HCT116 (cell line): ENCODE data around the gene SDK1.

Experiments
- CBX3 ChIP-seq: IDR thresholded peaks from 2 replicates; pipeline ENCODE4 v1.6.1; 2012; ENCODE audit warnings: low read depth
- CEBPB ChIP-seq: IDR thresholded peaks from 2 replicates; pipeline ENCODE4 v1.6.1; 2012; ENCODE audit warnings: low read depth
- EGR1 ChIP-seq: IDR thresholded peaks from 2 replicates; pipeline ENCODE4 v1.6.1; 2012; ENCODE audit warnings: low read depth
- ELF1 ChIP-seq: IDR thresholded peaks from 2 replicates; pipeline ENCODE4 v1.6.1; 2012; ENCODE audit warnings: low read depth, borderline replicate concordance
- EZH2 ChIP-seq: fragments of 200-600 bp; sonication (generic); IDR thresholded peaks from 2 replicates; pipeline ENCODE4 v1.6.1; 2017; ENCODE audit warnings: antibody characterized with exemption, mixed run types
- EZH2phosphoT487 ChIP-seq: fragments of 200-600 bp; IDR thresholded peaks from 2 replicates; pipeline ENCODE4 v1.6.1; 2018; ENCODE audit warnings: antibody characterized with exemption, borderline replicate concordance
- POLR2A ChIP-seq: IDR thresholded peaks from 2 replicates; pipeline ENCODE4 v1.7.0; 2011; ENCODE audit warnings: borderline replicate concordance; ENCODE audit not compliant: insufficient read depth, insufficient read length; ENCODE audit errors: extremely low read depth
- POLR2AphosphoS5 ChIP-seq: IDR thresholded peaks from 2 replicates; pipeline ENCODE4 v1.6.1; 2011; ENCODE audit warnings: mild to moderate bottlenecking, low read depth, low read length, moderate library complexity
- SRF ChIP-seq: IDR thresholded peaks from 2 replicates; pipeline ENCODE4 v1.6.1; 2012; ENCODE audit warnings: low read depth
- YY1 ChIP-seq: IDR thresholded peaks from 2 replicates; pipeline ENCODE4 v1.6.1; 2011; ENCODE audit warnings: low read length, low read depth, moderate library complexity, mild to moderate bottlenecking; ENCODE audit not compliant: insufficient replicate concordance; ENCODE audit errors: extremely low read depth
- ZNF274 ChIP-seq: fragments of 200-500 bp; sonication (Bioruptor generic); IDR thresholded peaks from 2 replicates; pipeline ENCODE4 v1.6.1; 2014; ENCODE audit warnings: mild to moderate bottlenecking, low read depth, low read length, inconsistent platforms
- TF ChIP-seq, protein P1 (sequence below), 3 experiments: fragments of 200-600 bp in 1 of 3; sonication (generic) in 1 of 3; IDR thresholded peaks in 2 of 3; conservative IDR thresholded peaks in 1 of 3; 2 replicates each; pipeline ENCODE4 v1.5.1; 2012 to 2017; ENCODE audit warnings: low read depth in 2 of 3, low read length in 2 of 3, antibody characterized with exemption in 1 of 3, borderline replicate concordance in 1 of 3, control low read depth in 1 of 3, mild to moderate bottlenecking in 1 of 3, mixed read lengths in 1 of 3, mixed run types in 1 of 3, moderate library complexity in 1 of 3; ENCODE audit not compliant: insufficient read depth in 1 of 3
- TF ChIP-seq, protein P2 (sequence below): IDR thresholded peaks from 2 replicates; pipeline ENCODE4 v1.6.1; 2012
- TF ChIP-seq, protein P3 (sequence below): IDR thresholded peaks from 2 replicates; pipeline ENCODE4 v1.6.1; 2012; ENCODE audit warnings: low read depth

DNA sequence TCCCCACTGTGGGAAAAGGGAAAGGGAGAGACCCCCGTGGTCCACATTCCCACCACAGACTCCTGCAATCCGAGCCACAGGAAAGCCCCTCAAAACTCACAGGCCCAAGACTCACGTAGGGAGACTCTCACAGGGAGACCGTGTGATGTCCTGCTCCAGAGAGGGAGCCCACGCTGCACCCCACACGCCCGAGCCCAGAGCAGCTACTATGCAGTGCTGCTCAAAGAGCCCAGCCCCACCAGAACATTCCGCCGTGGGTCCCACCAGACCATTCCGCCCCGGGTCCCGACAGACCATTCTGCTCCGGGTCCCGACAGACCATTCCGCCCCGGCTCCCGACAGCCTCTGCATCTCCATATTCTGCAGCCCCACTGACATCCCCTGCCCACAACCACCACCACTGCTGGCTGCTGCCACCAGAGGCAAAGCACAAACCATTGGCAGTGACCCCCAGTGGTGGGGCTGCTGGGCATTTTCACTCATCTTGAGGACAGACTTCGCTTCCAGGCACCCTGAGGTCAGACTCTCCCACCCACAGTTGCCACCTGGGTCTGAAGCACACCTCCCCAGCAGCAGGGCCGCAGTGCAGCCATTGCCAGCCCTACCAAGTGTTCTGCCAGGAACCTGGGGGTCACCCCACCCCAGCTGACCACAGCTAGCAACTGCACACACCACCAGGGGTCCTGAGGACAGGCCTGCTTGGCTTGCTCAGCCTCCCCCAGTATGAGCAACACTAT lies 755.7 kb downstream of the SDK1 start:
- TF ChIP-seq, protein P1, sequence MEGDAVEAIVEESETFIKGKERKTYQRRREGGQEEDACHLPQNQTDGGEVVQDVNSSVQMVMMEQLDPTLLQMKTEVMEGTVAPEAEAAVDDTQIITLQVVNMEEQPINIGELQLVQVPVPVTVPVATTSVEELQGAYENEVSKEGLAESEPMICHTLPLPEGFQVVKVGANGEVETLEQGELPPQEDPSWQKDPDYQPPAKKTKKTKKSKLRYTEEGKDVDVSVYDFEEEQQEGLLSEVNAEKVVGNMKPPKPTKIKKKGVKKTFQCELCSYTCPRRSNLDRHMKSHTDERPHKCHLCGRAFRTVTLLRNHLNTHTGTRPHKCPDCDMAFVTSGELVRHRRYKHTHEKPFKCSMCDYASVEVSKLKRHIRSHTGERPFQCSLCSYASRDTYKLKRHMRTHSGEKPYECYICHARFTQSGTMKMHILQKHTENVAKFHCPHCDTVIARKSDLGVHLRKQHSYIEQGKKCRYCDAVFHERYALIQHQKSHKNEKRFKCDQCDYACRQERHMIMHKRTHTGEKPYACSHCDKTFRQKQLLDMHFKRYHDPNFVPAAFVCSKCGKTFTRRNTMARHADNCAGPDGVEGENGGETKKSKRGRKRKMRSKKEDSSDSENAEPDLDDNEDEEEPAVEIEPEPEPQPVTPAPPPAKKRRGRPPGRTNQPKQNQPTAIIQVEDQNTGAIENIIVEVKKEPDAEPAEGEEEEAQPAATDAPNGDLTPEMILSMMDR (IDR thresholded peaks at IDR 0.05 in 2 of 3, conservative IDR thresholded peaks at IDR 0.05 in 1 of 3; ENCODE audit: borderline replicate concordance in 1 of 3, insufficient read depth in 1 of 3, low read depth in 2 of 3, low read length in 2 of 3): no peak
- TF ChIP-seq CEBPB: no peak
- no peak for TF ChIP-seq EGR1
- no peak for TF ChIP-seq SRF
- TF ChIP-seq EZH2: no peak
- no peak for TF ChIP-seq POLR2A
- no peak for TF ChIP-seq EZH2phosphoT487
- TF ChIP-seq, protein P2, sequence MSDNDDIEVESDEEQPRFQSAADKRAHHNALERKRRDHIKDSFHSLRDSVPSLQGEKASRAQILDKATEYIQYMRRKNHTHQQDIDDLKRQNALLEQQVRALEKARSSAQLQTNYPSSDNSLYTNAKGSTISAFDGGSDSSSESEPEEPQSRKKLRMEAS: no peak
- TF ChIP-seq POLR2AphosphoS5: no peak
- TF ChIP-seq ZNF274: no peak
- no peak for TF ChIP-seq YY1
- TF ChIP-seq, protein P3, sequence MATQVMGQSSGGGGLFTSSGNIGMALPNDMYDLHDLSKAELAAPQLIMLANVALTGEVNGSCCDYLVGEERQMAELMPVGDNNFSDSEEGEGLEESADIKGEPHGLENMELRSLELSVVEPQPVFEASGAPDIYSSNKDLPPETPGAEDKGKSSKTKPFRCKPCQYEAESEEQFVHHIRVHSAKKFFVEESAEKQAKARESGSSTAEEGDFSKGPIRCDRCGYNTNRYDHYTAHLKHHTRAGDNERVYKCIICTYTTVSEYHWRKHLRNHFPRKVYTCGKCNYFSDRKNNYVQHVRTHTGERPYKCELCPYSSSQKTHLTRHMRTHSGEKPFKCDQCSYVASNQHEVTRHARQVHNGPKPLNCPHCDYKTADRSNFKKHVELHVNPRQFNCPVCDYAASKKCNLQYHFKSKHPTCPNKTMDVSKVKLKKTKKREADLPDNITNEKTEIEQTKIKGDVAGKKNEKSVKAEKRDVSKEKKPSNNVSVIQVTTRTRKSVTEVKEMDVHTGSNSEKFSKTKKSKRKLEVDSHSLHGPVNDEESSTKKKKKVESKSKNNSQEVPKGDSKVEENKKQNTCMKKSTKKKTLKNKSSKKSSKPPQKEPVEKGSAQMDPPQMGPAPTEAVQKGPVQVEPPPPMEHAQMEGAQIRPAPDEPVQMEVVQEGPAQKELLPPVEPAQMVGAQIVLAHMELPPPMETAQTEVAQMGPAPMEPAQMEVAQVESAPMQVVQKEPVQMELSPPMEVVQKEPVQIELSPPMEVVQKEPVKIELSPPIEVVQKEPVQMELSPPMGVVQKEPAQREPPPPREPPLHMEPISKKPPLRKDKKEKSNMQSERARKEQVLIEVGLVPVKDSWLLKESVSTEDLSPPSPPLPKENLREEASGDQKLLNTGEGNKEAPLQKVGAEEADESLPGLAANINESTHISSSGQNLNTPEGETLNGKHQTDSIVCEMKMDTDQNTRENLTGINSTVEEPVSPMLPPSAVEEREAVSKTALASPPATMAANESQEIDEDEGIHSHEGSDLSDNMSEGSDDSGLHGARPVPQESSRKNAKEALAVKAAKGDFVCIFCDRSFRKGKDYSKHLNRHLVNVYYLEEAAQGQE: no peak
- TF ChIP-seq ELF1: no peak
- TF ChIP-seq CBX3: no peak
